Right renal pelvis (tissue), 4 donors: ENCODE data around the gene CD2. TPM values are rescaled to one million over a fixed set of nuclear protein-coding genes. Genes with fewer than 3 reads are reported as not detected.

Experiments used
- DNase-seq, 4 donors: peaks; one replicate each; pipeline ENCODE4 v3.0.0-alpha.2; 2013; ENCODE audit warnings: low read depth in 4 of 4, low spot score in 3 of 4, missing footprints in 1 of 4
- polyA plus RNA-seq, 4 donors: library from polyadenylated mRNA; unstranded; fragments of 120-200 nt; gene quantifications; one replicate each; pipeline ENCODE4 v1.2.1, GENCODE V29; 2013; ENCODE audit not compliant: insufficient read length in 4 of 4

Gene CD2, protein sequence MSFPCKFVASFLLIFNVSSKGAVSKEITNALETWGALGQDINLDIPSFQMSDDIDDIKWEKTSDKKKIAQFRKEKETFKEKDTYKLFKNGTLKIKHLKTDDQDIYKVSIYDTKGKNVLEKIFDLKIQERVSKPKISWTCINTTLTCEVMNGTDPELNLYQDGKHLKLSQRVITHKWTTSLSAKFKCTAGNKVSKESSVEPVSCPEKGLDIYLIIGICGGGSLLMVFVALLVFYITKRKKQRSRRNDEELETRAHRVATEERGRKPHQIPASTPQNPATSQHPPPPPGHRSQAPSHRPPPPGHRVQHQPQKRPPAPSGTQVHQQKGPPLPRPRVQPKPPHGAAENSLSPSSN
- polyA plus RNA-seq: under 1 TPM in 3 of 4 donors, not detected in 1; 0.10 to 0.45 (median 0.11) TPM

DNA sequence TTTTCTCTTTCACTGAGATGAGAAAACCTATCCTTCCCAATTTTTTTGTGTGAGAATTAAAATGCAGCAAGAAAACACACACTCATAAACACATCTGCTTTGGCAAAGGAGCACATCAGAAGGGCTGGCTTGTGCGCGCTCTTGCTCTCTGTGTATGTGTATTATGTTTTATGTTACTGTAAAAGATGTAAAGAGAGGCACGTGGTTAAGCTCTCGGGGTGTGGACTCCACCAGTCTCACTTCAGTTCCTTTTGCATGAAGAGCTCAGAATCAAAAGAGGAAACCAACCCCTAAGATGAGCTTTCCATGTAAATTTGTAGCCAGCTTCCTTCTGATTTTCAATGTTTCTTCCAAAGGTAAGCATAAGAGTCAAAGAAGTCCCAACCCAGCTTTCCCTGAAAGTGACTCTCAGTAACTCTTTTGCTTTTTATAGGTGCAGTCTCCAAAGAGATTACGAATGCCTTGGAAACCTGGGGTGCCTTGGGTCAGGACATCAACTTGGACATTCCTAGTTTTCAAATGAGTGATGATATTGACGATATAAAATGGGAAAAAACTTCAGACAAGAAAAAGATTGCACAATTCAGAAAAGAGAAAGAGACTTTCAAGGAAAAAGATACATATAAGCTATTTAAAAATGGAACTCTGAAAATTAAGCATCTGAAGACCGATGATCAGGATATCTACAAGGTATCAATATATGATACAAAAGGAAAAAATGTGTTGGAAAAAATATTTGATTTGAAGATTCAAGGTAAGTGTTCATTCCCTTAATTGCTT is at the start of gene CD2:
TSS of gene CD2 (plus strand) at position 233 of the 780 bp plus-strand sequence. CDS start at position 296, 63 bp downstream.
- DNase-seq: no peak

GRCh38 chr1:116706123-116706522 is 48.1 kb upstream of the CD2 start:
- DNase-seq: no peak

DNA sequence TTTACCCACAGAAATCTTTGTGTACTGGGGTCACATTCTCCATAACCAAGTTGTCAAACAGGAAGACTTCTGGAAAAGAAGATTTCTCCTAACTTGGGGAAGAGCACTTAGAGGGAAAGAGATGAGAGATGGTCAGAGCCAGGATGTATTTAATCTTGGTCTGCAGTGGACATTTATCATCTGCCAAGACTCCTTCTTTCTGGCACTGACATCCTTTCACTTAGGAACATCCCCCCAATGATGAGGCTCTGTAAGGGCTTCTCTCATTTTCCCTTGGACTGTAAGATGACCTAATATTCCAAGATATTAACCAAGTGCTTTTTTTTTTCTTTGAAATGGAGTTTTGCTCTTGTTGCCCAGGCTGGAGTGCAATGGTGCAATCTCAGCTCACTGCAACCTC is 47.4 kb upstream of the CD2 start:
- no peak for DNase-seq

DNA sequence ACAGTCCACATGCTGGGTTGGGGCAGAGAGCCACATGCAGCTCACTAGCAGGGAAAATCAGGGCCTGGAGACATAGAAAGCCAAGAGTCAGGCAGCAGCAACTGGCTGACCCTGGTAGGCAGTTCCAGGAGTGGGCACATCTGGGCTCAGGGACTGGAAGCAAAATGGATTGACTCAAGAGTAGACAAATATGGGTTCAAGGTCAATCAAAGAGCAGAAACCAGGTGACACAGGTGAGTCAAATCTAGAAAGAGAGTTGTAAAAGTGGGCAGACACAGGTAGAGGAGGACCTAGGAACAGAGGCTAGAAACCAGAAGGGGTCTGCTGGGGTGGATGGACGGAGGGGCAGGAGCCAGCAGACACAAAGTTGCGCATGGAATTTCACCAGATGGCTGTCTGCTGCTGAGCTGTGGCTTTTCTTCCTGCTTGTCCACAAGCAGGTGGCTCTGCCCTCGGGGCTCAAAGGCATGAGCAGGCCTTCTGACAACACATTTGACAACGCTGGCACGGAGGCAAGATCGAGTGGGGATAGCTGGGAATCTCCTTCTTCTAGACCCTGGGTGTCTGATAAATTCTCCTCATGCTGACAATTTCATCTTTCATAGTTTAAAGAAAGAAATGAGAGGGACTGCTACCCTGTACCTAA is 45.9 kb upstream of the CD2 start:
- no peak for DNase-seq

GRCh38 chr1:116709666-116710167 is 44.5 kb upstream of the CD2 start:
- DNase-seq: no peak

DNA sequence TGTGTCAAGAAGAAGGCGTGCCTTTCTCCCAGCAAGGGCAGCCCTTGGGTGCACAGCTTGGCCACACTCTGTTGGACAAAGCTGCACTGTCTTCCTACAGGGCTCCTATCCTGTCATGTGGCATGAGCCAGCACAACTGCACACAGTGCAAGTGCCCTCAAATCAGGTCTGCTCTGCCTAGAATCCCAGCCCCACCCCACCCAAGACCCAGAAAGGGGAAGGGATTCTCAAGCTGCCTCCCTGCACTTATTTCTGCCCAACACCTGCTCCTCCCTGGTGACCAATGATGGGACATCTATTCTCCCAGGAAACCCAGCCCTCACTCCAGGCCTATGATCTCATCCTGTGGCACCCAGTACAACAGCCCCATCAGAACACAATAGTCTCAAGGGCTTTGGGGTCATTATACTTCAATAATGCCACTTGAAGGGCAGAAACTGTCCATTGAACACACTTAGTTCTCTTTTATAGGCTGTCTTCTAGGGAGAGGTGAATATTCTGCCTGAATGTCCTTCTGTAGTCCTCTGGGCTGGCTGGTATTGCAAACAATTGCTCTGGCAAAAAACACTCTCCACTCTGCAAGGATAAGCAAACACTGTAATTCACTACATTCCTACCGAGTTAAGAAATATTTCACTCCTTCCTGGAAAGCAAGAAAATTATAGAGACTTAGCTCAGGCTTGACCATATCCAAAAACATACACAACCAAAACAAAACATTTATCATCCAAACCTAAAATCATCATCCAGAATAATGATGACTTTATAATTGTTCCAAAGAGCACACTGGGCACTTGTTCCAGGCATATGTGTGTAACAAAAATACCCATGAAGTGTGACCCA is 43.6 kb upstream of the CD2 start:
- no peak for DNase-seq

GRCh38 chr1:116711263-116711840 is 42.9 kb upstream of the CD2 start:
- no peak for DNase-seq

GRCh38 chr1:116712510-116712909 is 41.7 kb upstream of the CD2 start:
- DNase-seq: no peak

GRCh38 chr1:116713474-116713873 is 40.8 kb upstream of the CD2 start:
- DNase-seq: no peak

DNA sequence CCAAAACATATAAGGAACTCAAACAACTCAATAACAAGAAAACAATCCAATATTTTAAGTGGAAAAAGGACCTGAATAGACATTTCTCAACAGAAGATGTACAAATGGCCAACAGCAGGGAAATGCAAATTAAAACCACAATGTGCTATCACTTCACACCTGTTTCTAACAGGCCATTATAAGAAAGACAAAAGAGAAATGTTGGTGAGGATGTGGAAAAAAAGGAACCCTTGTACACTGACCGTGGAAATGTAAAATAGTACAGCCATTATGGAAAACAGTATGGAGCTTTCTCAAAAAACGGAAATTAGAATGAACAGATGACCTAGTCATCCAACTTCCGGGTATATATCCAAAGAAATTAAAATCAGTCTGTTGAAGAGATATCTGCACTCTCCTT is 37.8 kb upstream of the CD2 start:
- DNase-seq: no peak

- DNase-seq: no peak
Measured at GRCh38 chr1:116717318-116717717, 36.9 kb upstream of the CD2 start.

- DNase-seq: no peak
Measured at GRCh38 chr1:116720364-116721038, 33.7 kb upstream of the CD2 start.

GRCh38 chr1:116721039-116721405 is 33.2 kb upstream of the CD2 start:
- no peak for DNase-seq

DNA sequence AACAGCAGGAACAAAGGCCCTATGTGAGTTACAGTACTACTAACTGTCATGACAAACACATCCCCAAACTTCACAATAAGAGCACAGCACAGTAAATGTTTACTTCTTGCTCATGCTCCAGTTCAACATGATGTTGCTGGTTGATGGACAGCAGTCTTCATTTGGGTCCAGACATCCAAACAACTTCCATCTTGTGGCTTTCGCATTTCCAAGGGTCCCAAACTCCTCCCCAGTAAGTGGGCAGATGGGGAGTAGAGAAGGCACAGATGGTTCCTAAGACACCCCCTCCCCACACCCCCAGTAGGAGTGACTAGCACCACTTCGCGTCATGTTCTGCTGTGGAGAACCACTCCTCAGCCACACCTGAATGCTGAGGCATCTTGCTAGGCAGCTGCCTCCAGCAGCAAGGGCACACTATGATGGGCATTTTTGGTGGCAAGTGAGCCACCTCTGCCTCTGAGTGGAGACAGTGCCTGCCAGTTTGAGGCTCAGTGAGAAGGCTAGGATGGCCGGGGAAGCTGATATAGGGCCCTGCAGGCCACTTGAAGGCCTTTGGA is 32.7 kb upstream of the CD2 start:
- no peak for DNase-seq

- DNase-seq: no peak
Measured at GRCh38 chr1:116722016-116722838, 32.0 kb upstream of the CD2 start.

- DNase-seq: peak; percentile 14 to 29 (median 22)
Measured at GRCh38 chr1:116724765-116725375, 29.4 kb upstream of the CD2 start.

- DNase-seq: no peak
Measured at GRCh38 chr1:116725798-116726197, 28.4 kb upstream of the CD2 start.
